Activated T-cell treated with anti-CD3 and anti-CD28 coated beads for 4 hours (primary cell): ENCODE data around the gene ASNS.
A peak's percentile ranks its signal among the peaks of the same experiment; 100 is the strongest.

Experiments
- DNase-seq: peaks from one replicate; pipeline ENCODE4 v3.0.0-alpha.2; 2020

Gene ASNS

GRCh38 chr7:97842006-97842405 lies 30.2 kb downstream of the ASNS start:
- DNase-seq: no peak

- DNase-seq: peak; percentile 32
Measured at GRCh38 chr7:97835296-97836138, 36.7 kb downstream of the ASNS start.

GRCh38 chr7:97819161-97819560 lies 53.0 kb downstream of the ASNS start:
- DNase-seq: no peak

- DNase-seq: no peak
Measured at GRCh38 chr7:97818066-97818663, 54.0 kb downstream of the ASNS start.
